IPS DF 4.7 (cell line): ENCODE data around the gene CRYL1.
A peak's percentile ranks its signal among the peaks of the same experiment; 100 is the strongest.

Experiments used
- DNase-seq: peaks from one replicate; pipeline ENCODE4 v3.0.0-alpha.2; 2013; ENCODE audit warnings: low spot score; ENCODE audit errors: extremely low read depth

The CRYL1 gene

GRCh38 chr13:20424949-20425348 lies 100.7 kb downstream of the CRYL1 start:
- no peak for DNase-seq

- no peak for DNase-seq
These were observed 101.2 kb downstream of the CRYL1 start for GRCh38 chr13:20424559-20424852.

GRCh38 chr13:20422362-20422761 lies 103.3 kb downstream of the CRYL1 start:
- no peak for DNase-seq

DNA sequence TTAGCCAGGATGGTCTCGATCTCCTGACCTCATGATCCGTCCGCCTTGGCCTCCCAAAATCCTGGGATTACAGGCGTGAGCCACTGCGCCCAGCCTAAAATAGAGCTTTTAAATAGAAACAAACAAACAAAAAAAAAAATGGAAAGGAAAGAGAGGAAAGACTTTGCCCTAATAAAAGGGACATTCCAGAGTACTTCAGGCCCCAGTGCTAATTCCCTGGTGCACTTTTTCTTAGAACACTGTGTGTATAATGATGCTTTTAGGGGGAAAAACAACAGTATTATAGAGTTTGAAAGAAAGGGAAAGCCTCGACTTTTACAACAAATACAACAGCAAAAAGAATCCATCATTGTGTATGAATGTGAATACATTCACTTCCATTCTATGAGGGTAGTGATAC lies 104.7 kb downstream of the CRYL1 start:
- no peak for DNase-seq

DNA sequence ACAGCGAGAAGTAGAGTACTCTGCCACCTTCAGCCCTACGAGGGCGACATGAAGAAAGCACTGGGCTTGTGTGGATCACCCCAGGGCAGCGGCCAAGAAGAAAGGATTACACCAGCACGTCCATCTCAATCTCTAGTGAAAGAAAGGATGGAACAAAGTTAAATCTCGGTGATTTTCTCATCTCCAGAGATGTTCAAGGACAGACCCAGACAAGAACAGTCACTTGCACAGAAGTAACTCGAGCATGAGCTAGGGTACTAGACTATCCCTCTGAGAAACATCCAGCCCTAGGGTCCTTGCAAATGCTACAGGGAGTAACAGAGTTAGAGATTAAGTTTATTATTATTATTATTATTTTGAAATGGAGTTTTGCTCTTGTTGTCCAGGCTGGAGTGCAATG lies 106.7 kb downstream of the CRYL1 start:
- no peak for DNase-seq

DNA sequence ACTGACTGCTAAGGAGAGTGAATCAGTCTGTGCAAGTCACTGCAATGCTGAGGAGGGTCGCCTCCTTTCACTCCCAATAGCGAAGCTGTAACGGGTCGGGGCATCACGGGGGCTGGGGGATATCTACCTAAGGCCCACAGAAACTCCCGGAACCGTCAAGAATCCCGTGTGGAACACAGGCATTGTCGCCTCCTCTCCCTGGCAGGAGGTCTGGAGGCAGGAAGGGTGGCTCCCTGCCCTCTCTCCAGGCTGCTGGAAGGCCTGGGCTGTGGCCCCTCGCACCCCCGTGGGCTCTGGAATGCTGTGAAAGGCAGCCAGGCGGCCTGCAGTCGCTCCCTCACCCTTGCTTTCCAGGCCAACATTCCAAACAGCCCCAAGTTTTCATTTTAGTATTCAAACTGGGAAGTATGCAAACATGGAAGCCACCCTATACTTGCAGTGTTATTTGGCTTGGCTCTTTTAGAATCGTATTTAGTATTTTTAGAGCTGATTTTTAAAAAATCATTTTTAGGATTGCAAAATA lies 109.4 kb downstream of the CRYL1 start:
- no peak for DNase-seq

GRCh38 chr13:20415694-20416107 lies 110.0 kb downstream of the CRYL1 start:
- no peak for DNase-seq

DNA sequence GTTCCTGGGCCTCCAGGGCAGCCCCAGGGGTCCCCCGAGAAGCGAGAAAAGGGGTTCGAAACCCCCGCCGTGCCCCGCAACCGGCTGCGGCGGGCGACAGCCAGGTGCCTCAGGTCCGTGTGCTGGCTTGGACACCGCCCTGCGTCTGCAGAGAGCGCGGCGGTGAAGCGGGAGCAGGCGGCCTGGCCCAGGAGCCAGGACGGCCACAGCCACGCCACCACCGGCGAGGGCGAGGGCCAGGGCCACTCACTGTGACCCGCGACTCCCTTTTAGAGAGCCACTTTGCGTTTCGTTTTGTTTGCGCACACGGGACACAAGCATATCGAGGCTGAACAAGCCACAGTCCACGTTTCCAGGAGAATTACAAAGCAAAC lies 110.4 kb downstream of the CRYL1 start:
- no peak for DNase-seq

GRCh38 chr13:20414546-20415305 lies 110.9 kb downstream of the CRYL1 start:
- DNase-seq = no peak

DNA sequence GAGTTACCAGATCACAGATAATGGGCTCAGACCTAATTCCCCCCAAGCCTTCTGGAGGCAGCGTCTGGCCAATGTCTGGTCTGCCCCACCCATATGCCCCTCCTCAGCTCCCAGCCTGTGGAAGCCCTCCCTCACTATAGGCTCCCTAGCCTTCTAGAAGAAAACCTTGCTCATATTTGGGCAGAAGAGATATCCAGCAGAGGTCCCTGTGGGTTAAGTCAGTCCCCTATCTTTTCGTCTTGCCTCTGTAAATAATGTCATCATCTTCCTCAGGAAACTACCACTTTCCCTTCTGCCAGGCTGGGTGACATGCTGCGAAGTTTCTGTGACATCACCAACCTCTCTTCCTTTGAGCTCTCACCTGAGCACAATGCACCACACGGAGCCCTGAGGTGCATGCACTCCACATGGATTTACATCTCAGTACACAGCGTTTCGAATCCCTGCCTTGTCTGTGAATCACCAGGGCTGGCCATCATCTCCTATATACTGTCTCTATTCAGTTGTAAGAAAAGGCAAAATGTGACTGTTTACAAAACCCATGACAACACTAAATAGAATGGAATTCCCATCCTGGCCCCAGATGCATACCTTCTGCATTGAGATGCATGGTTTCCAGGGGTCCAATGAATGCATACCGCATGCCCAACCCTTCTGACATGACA lies 112.8 kb downstream of the CRYL1 start:
- peak; percentile 78 for DNase-seq

GRCh38 chr13:20411638-20412342 lies 113.9 kb downstream of the CRYL1 start:
- DNase-seq = no peak

DNA sequence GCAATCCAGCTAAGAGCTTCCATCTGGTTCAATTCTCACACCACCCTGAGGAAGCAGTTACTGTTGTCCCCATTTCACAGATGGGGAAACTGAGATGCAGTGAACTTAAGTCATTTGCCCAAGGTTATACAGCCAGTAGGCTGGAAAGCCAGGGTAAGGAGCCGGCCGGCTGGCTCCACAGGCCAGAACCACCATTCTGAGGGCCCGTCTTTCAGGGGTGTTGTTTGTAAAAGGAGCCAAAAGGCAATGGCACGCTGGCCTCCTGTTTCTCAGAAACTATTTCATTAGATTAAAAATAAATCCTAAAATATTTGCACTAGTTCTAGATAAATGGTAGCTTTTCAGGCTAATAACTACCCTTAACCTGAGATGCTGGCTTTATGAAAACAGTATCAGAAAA lies 114.9 kb downstream of the CRYL1 start:
- DNase-seq = no peak

GRCh38 chr13:20408181-20408580 lies 117.5 kb downstream of the CRYL1 start:
- DNase-seq = no peak

GRCh38 chr13:20407759-20408158 lies 117.9 kb downstream of the CRYL1 start:
- no peak for DNase-seq

- DNase-seq = no peak
These were observed 120.0 kb downstream of the CRYL1 start for GRCh38 chr13:20405691-20406090.

DNA sequence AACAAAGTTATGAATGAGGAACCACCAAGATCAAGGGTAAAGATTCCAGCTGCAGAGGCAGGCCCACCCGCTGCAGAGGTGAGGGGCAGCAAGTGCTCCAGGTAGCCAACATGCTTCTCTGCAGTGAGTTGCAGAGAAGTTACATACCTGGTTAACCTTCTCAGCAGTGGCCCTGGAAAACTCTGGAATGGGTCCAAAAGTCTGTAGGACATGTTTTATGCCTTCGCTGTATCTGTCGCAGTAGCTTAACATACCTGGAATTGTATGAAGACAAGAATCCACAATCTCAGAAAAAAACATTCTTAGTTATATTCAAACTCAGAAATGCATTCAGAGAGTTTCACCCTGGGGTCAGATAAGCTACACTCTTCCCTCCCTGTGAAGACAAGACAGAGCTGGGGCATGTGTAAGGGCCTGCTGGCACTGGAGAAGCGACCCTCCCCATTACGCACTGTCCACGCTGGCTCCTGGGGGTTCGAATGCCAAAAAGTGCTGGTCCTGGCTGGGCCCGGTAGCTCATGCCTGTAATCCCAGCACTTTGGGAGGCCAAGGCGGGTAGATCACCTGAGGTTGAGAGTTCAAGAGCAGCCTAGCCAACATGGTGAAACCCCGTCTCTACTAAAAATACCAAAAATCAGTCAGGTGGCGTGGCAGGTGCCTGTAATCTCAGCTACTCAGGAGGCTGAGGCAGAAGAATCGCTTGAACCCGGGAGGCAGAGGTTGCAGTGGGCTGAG lies 121.0 kb downstream of the CRYL1 start:
- DNase-seq = no peak

DNA sequence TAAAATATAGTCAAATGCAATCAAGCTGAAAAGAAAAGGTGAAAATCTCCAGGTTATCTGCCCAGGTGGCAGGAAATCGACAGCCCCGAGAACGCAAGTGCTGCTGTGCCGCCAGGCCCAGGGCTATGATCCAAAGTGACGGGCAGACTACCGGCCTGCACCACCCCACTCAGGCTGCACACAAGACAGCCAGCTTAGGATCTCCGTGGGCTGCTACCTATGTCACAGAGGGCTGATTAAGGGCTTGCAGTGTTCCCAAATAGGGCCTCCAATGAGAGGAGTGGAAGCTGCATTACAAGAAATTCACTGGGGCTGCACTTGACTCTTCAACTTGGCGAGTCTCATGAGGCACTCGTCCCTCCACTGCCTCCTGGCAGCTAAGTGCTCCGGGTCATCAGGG lies 121.8 kb downstream of the CRYL1 start:
- no peak for DNase-seq

GRCh38 chr13:20402881-20403280 lies 122.8 kb downstream of the CRYL1 start:
- DNase-seq = no peak

- DNase-seq = no peak
These were observed 123.5 kb downstream of the CRYL1 start for GRCh38 chr13:20401931-20402856.

- no peak for DNase-seq
These were observed 124.1 kb downstream of the CRYL1 start for GRCh38 chr13:20401531-20401930.

DNA sequence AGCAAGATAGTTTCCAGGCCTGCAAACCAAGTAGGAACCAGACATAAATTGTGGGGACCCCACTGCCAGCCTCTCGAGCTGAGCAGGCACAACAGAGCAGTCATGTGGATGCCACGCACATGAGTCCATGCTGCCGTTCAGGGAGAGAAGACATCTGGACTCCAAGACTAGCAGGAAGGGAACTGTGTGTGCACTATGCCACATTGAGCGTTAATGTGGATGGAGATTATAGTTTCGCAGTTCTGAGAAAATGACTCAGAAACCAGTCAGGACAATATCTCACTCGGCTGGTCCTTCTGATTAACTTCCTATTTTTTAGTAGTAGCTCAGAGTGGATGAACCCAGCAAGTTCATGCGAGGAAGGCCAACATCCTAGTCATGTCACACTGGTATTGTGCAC lies 124.9 kb downstream of the CRYL1 start:
- DNase-seq = no peak
